Measurements from ENCODE around the gene ARNT2.

DNA sequence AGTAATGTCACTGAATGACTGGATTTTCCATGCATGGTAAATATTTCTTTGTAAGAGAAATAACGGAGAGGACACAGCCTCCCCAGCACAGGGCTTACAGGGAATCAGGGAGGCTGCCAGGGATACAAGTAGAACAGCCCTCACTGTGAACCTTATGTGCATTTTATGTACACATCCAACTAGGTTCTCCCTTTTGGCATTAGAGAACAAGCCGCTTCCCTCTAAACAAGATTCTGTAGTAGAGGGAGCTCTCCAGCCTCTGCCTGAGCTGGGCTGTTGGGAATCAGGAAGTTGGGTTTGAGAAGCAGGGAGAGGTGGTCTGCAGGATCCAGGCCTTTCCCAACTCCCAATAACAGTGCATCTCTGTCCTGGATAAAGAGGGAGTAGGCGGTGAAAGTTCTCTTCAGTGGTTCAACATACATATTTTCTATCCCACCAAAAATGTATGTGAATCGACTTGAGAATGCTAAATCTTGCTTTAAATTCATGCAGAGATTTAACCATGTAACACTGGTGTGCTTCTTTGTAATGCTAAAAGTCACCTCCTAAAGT lies 83.7 kb downstream of the ARNT2 start:
- no peak for TF ChIP-seq GATA2 (IDR thresholded peaks at IDR 0.05; ENCODE audit: low read depth, low read length)
- no peak for TF ChIP-seq GATA3 (IDR thresholded peaks at IDR 0.05; ENCODE audit: low read depth, low read length)
